ENCODE measurements around the gene CPEB4.

DNA sequence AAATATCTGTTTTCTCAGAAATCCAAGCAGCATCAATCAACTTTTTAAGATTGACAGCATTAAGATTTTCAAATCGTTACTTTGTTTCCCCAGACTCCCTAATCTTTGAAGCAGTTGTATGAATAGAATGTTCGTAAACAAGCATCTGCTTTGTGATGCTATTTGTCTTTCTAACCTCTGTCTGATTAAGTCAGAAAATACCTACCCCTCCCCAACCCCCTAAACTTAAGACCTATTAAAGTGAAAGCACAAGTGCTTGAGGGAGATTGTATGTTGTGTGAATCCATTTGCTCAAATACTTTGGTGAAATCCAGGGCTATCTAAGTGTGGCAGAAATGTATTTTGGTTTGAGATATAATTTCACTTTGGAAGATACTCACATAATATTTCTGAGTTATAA is 53.0 kb downstream of the CPEB4 start:
- TF ChIP-seq POLR2AphosphoS5 (IDR thresholded peaks at IDR 0.05; ENCODE audit: low read depth, low read length) (no peak), REST (IDR thresholded peaks at IDR 0.05; ENCODE audit: insufficient read depth in 1 of 2, low read depth in 2 of 2, low read length in 1 of 2) (no peak), SIN3A (IDR thresholded peaks at IDR 0.05; ENCODE audit: borderline replicate concordance, insufficient read depth, low read depth, low read length) (no peak), TCF7L2 (IDR thresholded peaks at IDR 0.05; ENCODE audit: low read depth, low read length) (no peak)
- TF ChIP-seq, protein P1, sequence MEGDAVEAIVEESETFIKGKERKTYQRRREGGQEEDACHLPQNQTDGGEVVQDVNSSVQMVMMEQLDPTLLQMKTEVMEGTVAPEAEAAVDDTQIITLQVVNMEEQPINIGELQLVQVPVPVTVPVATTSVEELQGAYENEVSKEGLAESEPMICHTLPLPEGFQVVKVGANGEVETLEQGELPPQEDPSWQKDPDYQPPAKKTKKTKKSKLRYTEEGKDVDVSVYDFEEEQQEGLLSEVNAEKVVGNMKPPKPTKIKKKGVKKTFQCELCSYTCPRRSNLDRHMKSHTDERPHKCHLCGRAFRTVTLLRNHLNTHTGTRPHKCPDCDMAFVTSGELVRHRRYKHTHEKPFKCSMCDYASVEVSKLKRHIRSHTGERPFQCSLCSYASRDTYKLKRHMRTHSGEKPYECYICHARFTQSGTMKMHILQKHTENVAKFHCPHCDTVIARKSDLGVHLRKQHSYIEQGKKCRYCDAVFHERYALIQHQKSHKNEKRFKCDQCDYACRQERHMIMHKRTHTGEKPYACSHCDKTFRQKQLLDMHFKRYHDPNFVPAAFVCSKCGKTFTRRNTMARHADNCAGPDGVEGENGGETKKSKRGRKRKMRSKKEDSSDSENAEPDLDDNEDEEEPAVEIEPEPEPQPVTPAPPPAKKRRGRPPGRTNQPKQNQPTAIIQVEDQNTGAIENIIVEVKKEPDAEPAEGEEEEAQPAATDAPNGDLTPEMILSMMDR (IDR thresholded peaks at IDR 0.05): no peak

Measured in Panc1 (cell line).